GM12873 (cell line): ENCODE measurements around the gene FAM240B.

Experiments
- CTCF ChIP-seq: IDR thresholded peaks from 2 replicates; pipeline ENCODE4 v1.5.1; 2012; ENCODE audit warnings: low read depth, mild to moderate bottlenecking, moderate library complexity, low read length, control low read depth; ENCODE audit not compliant: insufficient read depth; ENCODE audit errors: missing control alignments

FAM240B gene

GRCh38 chr9:38720083-38720745 lies at the start of gene FAM240B:
TSS of gene FAM240B (minus strand) at chr9:38720133. CDS start at chr9:38703999, 16,134 bp downstream.
- TF ChIP-seq CTCF = no peak

- no peak for TF ChIP-seq CTCF
These were observed 48.4 kb upstream of the FAM240B start for GRCh38 chr9:38768351-38768761.

GRCh38 chr9:38765101-38765500 lies 45.2 kb upstream of the FAM240B start:
- TF ChIP-seq CTCF = no peak

- no peak for TF ChIP-seq CTCF
These were observed 42.1 kb upstream of the FAM240B start for GRCh38 chr9:38761999-38762398.

GRCh38 chr9:38761339-38761738 lies 41.4 kb upstream of the FAM240B start:
- TF ChIP-seq CTCF = no peak

- no peak for TF ChIP-seq CTCF
These were observed 36.8 kb upstream of the FAM240B start for GRCh38 chr9:38756702-38757101.

- TF ChIP-seq CTCF = no peak
These were observed 28.0 kb upstream of the FAM240B start for GRCh38 chr9:38747941-38748340.
